Calu3 (cell line): ENCODE data around the gene SNX20. TPM values are rescaled to one million over a fixed set of nuclear protein-coding genes. Genes with fewer than 3 reads are reported as not detected.

Experiments
- BruUV-seq: library from RNA; stranded (reverse); fragments of 400-500 nt; replicated peaks from 2 replicates; lab custom pipeline; 2021; lab: Mats Ljungman, UMichigan
- CTCF ChIA-PET: fragments of 300-600 bp; sonication (Branson Sonifier 250); formaldehyde crosslinking; loops from one replicate; lab custom pipeline; 2022; ENCODE audit warnings: antibody characterized with exemption; lab: Charles Lee
- DNase-seq: peaks from one replicate; pipeline ENCODE4 v3.0.0; 2022
- H3K27ac Mint-ChIP-seq: one replicate; pipeline ENCODE4 v1.8.0; 2022; ENCODE audit warnings: mixed read lengths; ENCODE audit not compliant: unreplicated experiment
- H3K27me3 Mint-ChIP-seq: one replicate; pipeline ENCODE4 v1.8.0; 2022; ENCODE audit warnings: mixed read lengths; ENCODE audit not compliant: unreplicated experiment
- H3K36me3 Mint-ChIP-seq: one replicate; pipeline ENCODE4 v1.8.0; 2022; ENCODE audit warnings: mild to moderate bottlenecking, moderate library complexity, mixed read lengths; ENCODE audit not compliant: insufficient read depth, unreplicated experiment
- H3K4me1 Mint-ChIP-seq: one replicate; pipeline ENCODE4 v1.8.0; 2022; ENCODE audit warnings: mild to moderate bottlenecking, low read depth, mixed read lengths; ENCODE audit not compliant: unreplicated experiment
- H3K4me3 Mint-ChIP-seq: one replicate; pipeline ENCODE4 v1.8.0; 2022; ENCODE audit warnings: mild to moderate bottlenecking, low read depth, moderate library complexity, mixed read lengths; ENCODE audit not compliant: unreplicated experiment
- H3K9me3 Mint-ChIP-seq: one replicate; pipeline ENCODE4 v1.8.0; 2022; ENCODE audit warnings: low read depth, mixed read lengths; ENCODE audit not compliant: unreplicated experiment
- intact Hi-C: fragments of 100-400 bp; cut with micrococcal nuclease; formaldehyde crosslinking; loops from one replicate; pipeline ENCODE4 v1.10.0; 2022; ENCODE audit not compliant: unreplicated experiment
- total RNA-seq: library from RNA; stranded (reverse); gene quantifications from 2 replicates; pipeline ENCODE4 v1.2.3, GENCODE V29; 2022
- TF ChIP-seq, protein P1 (sequence below): fragments of 200-600 bp; IDR thresholded peaks from one replicate; pipeline ENCODE4 v1.8.0; 2022; ENCODE audit warnings: antibody characterized with exemption; ENCODE audit not compliant: unreplicated experiment

Gene SNX20
- total RNA-seq, 1 experiment from 2014 or later = not detected

DNA sequence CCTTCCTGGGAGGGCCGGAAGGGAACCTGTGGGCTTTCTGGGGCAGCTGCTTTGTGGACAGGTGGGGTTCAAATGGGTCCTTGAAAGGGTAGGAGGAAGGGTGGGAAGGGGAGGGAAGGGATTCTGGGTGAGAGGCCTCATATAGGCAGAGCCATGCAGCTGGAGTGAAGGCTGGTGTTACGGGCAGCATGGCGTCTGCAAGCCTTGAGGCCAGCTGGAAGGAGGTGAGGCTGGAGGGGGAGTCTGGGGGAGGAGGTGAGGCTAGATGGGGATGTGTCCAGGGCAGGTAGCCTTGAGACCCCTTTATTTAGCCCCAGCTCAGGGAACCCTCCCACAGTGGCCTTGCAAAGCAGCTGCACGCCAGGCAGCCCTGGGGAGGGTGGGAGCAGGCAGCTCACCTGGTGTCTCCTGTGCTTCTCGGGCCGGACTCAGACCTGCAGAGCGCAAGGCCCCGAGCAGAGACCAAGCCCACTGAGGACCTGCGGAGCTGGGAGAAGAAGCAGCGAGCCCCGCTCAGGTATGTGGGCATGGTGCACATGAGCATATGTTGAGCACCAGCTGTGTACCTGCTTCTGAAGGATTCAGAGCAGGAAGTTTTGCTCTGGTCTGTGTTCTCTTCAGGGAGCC is 50.6 kb downstream of the SNX20 start:
- no peaks in the 10 kb centered on the region for H3K4me1 Mint-ChIP-seq
- no peak for DNase-seq
- no peaks in the 10 kb centered on the region for H3K36me3 Mint-ChIP-seq
- H3K9me3 Mint-ChIP-seq = no peaks in the 10 kb centered on the region
- H3K27me3 Mint-ChIP-seq = peaks cover 84% of the 10 kb centered on the region
- CTCF ChIA-PET = no interaction called here
- TF ChIP-seq, protein P1, sequence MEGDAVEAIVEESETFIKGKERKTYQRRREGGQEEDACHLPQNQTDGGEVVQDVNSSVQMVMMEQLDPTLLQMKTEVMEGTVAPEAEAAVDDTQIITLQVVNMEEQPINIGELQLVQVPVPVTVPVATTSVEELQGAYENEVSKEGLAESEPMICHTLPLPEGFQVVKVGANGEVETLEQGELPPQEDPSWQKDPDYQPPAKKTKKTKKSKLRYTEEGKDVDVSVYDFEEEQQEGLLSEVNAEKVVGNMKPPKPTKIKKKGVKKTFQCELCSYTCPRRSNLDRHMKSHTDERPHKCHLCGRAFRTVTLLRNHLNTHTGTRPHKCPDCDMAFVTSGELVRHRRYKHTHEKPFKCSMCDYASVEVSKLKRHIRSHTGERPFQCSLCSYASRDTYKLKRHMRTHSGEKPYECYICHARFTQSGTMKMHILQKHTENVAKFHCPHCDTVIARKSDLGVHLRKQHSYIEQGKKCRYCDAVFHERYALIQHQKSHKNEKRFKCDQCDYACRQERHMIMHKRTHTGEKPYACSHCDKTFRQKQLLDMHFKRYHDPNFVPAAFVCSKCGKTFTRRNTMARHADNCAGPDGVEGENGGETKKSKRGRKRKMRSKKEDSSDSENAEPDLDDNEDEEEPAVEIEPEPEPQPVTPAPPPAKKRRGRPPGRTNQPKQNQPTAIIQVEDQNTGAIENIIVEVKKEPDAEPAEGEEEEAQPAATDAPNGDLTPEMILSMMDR = no peak
- intact Hi-C loops = no loop called here
- H3K4me3 Mint-ChIP-seq = no peak overlapping the region
- BruUV-seq = no TSS peak
- no peak overlapping the region for H3K27ac Mint-ChIP-seq

DNA sequence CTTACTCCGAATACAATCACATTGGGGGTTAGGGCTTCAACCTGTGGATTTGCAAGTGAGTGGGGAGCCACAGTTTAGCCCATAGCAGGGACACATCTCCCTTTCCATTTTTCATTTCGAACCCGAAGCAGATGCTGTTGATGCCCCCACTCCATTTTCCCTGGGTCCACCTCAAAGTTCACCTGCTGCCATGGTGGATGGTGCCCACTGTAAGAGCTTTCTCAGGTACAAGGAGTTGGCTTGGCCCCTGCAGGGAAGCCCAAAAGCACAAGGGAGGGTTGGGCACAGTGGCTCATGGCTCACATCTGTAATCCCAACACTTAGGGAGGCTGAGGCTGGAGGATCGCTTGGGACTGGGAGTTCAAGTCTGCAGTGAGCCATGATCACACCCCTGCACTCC is 51.8 kb downstream of the SNX20 start:
- DNase-seq = no peak
- no TSS peak for BruUV-seq
- TF ChIP-seq, protein P1 = no peak
- Mint-ChIP-seq H3K27me3 (peaks cover 84% of the 10 kb centered on the region), H3K4me3 (no peak overlapping the region), H3K36me3 (no peaks in the 10 kb centered on the region), H3K9me3 (no peaks in the 10 kb centered on the region), H3K4me1 (no peaks in the 10 kb centered on the region), H3K27ac (no peak overlapping the region)
- intact Hi-C loops = no loop called here
- CTCF ChIA-PET = no interaction called here

DNA sequence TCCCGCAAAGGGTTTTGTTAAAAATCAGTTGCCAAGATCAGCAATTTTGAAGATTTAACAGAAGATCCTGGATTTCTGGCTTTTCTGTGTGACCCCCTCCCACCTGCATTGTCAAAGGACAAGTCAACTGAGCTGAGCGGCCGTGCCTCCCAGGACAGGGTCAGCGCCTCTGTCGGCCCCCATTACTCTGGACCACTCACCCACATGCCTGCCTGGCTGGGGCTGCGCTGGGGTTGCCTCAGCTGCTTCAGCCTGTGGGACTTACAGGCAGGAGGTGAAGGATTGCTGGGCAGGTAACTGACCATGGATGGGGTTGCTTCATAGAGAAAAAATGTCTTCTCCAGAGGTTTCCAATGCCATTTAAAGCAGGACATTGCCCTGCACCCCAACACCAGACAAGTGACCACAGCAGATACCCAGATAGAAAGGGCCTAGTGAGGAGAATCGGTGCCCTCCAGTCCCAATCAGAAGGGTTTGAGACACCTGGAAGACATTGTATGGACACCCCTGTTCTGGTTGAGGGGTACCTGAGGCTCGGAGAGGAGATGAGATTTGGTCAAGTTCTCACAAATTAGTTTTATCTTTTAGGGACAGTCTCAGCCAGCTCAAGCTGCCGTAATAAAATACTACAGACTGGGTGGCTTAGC is 52.8 kb downstream of the SNX20 start:
- no peaks in the 10 kb centered on the region for H3K9me3 Mint-ChIP-seq
- intact Hi-C loops = no loop called here
- no TSS peak for BruUV-seq
- TF ChIP-seq, protein P1 = no peak
- H3K27me3 Mint-ChIP-seq = peaks cover 87% of the 10 kb centered on the region
- no peak for DNase-seq
- no peak overlapping the region for H3K27ac Mint-ChIP-seq
- CTCF ChIA-PET = interaction anchor here (0.6 to 1.4 kb wide), 3 partner anchors 30 to 414 kb away, joined by 3 read pairs; no protein-coding TSS in a partner anchor
- no peak overlapping the region for H3K4me3 Mint-ChIP-seq
- H3K4me1 Mint-ChIP-seq = no peaks in the 10 kb centered on the region
- no peaks in the 10 kb centered on the region for H3K36me3 Mint-ChIP-seq

DNA sequence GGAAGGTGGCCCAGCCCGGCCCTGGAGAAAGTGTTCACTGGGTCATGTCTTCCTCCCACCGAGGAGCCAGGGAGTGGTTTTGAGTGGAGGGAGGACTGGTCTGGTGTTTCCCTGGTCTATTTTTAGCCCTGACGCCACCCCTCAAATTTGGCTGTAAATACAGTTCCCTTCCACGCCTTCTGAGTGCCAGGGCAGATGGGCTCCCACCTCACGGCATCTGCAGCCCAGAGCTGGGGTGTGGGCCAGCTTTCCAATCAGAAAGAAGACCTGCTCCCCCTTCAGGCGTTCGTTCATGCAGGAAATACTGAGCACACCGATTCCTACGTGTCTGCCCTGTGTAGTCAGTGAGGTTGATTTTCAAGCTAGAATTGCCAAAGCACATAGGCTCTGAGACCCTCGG is 53.7 kb downstream of the SNX20 start:
- H3K36me3 Mint-ChIP-seq = no peaks in the 10 kb centered on the region
- no peaks in the 10 kb centered on the region for H3K4me1 Mint-ChIP-seq
- H3K27me3 Mint-ChIP-seq = peaks cover 96% of the 10 kb centered on the region
- peak; percentile 19 for DNase-seq
- no peaks in the 10 kb centered on the region for H3K9me3 Mint-ChIP-seq
- H3K27ac Mint-ChIP-seq = no peak overlapping the region
- TF ChIP-seq, protein P1 = no peak
- no TSS peak for BruUV-seq
- CTCF ChIA-PET = interaction anchor here (0.6 to 1.4 kb wide), 6 partner anchors 13 to 413 kb away, joined by 3 to 6 read pairs (median 3); no protein-coding TSS in a partner anchor
- intact Hi-C loops = no loop called here
- no peak overlapping the region for H3K4me3 Mint-ChIP-seq
